PC-9 (cell line): ENCODE data around the gene PKHD1. TPM values are rescaled to one million over a fixed set of nuclear protein-coding genes. Genes with fewer than 3 reads are reported as not detected.
"Not testable (repeated sequence)": the region's sequence is repeated elsewhere in the genome, so short reads cannot be mapped to it uniquely, and the experiment has no call there.

Experiments used
- BruUV-seq: library from RNA; stranded (reverse); fragments of 400-500 nt; replicated peaks from 2 replicates; lab custom pipeline; 2021; lab: Mats Ljungman, UMichigan
- CTCF ChIA-PET: fragments of 300-600 bp; sonication (Branson Sonifier 250); formaldehyde crosslinking; loops from one replicate; lab custom pipeline; 2022; ENCODE audit warnings: antibody characterized with exemption; lab: Charles Lee
- POLR2A ChIA-PET: fragments of 300-600 bp; sonication (Branson Sonifier 250); formaldehyde crosslinking; loops from one replicate; lab custom pipeline; 2022; ENCODE audit warnings: antibody characterized with exemption; ENCODE audit not compliant: unreplicated experiment; lab: Charles Lee
- DNase-seq, 2 experiments: peaks; one replicate each; pipeline versions ENCODE4 v3.0.0 to v3.0.0-alpha.2; 2015 to 2022; ENCODE audit warnings: mixed read lengths in 1 of 2
- H2AFZ ChIP-seq: fragments of 200-600 bp; sonication (generic); 2 replicates; pipeline ENCODE4 v1.8.1; 2017; ENCODE audit warnings: antibody characterized with exemption
- H3F3A ChIP-seq: fragments of 200-600 bp; sonication (generic); 2 replicates; pipeline ENCODE4 v1.8.1; 2017; ENCODE audit warnings: antibody characterized with exemption, mild to moderate bottlenecking, low read depth; ENCODE audit not compliant: insufficient read depth
- H3K27ac ChIP-seq: fragments of 200-600 bp; sonication (generic); 2 replicates; pipeline ENCODE4 v1.6.1; 2016; ENCODE audit warnings: mixed run types
- H3K27me3 ChIP-seq: fragments of 200-600 bp; sonication (generic); 2 replicates; pipeline ENCODE4 v1.6.1; 2016; ENCODE audit warnings: low read depth, mixed run types; ENCODE audit not compliant: insufficient read depth
- H3K36me3 ChIP-seq: fragments of 200-600 bp; sonication (generic); 2 replicates; pipeline ENCODE4 v1.6.1; 2016; ENCODE audit warnings: low read depth, mixed run types
- H3K4me1 ChIP-seq: fragments of 200-600 bp; sonication (generic); replicated peaks from 2 replicates; pipeline ENCODE4 v1.6.1; 2016; ENCODE audit warnings: mixed run types; ENCODE audit not compliant: insufficient read depth
- H3K4me2 ChIP-seq: fragments of 200-600 bp; sonication (generic); 2 replicates; pipeline ENCODE4 v1.6.1; 2017; ENCODE audit warnings: mixed run types
- H3K4me3 ChIP-seq: fragments of 200-600 bp; sonication (generic); 2 replicates; pipeline ENCODE4 v1.6.1; 2016; ENCODE audit warnings: mixed run types
- H3K79me2 ChIP-seq: fragments of 200-600 bp; sonication (generic); 2 replicates; pipeline ENCODE4 v1.6.1; 2017; ENCODE audit warnings: low read depth, mixed run types
- H3K9me2 ChIP-seq: fragments of 200-600 bp; sonication (generic); 2 replicates; pipeline ENCODE4 v1.8.1; 2017; ENCODE audit warnings: mild to moderate bottlenecking; ENCODE audit not compliant: insufficient read depth
- H3K9me3 ChIP-seq: fragments of 200-600 bp; sonication (generic); 2 replicates; pipeline ENCODE4 v1.8.1; 2016; ENCODE audit warnings: low read depth; ENCODE audit not compliant: insufficient read depth
- H4K20me1 ChIP-seq: fragments of 200-600 bp; sonication (generic); 2 replicates; pipeline ENCODE4 v1.8.1; 2017; ENCODE audit not compliant: insufficient read depth
- EZH2 ChIP-seq: fragments of 200-600 bp; sonication (generic); IDR thresholded peaks from 2 replicates; pipeline ENCODE4 v1.8.0; 2017; ENCODE audit warnings: antibody characterized with exemption, low read depth
- intact Hi-C: fragments of 100-400 bp; cut with micrococcal nuclease; formaldehyde crosslinking; loops from one replicate; pipeline ENCODE4 v1.10.0; 2022; ENCODE audit not compliant: unreplicated experiment
- total RNA-seq: library from RNA; stranded (reverse); gene quantifications from 2 replicates; pipeline ENCODE4 v1.2.3, GENCODE V29; 2021
- TF ChIP-seq, protein P1 (sequence below): fragments of 200-600 bp; sonication (generic); conservative IDR thresholded peaks from 2 replicates; pipeline ENCODE4 v1.6.1; 2017; ENCODE audit warnings: mixed run types, antibody characterized with exemption, mild to moderate bottlenecking, moderate library complexity

Gene PKHD1
- total RNA-seq, 1 experiment from 2014 or later: not detected

DNA sequence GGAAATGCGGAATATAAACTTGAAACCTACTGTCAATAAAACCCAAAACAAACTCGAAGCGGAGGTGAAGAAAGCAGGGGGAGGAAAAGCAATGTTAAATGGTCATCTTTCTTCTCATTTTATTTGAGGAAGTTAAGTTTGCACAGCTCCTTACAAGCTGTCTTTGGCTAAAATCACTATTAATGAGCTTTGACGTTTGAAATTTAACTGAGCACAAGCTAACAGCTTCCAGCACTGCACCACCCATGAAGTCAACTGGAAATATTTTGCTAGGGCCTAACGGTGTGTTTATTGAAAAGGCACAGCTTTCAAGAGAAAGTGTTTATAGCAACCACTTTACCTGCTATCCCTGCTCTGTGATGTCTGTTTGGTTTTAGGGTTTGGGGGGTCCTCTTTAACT is 103.8 kb downstream of the PKHD1 start:
- ChIA-PET CTCF (no interaction called here), POLR2A (no interaction called here)
- BruUV-seq: no TSS peak
- DNase-seq: no peak
- Histone ChIP-seq H3K4me3 (no peak overlapping the region), H2AFZ (no peak overlapping the region), H3K36me3 (no peaks in the 10 kb centered on the region), H3K4me2 (no peak overlapping the region), H3K4me1 (no peaks in the 10 kb centered on the region), H3K9me2 (no peaks in the 10 kb centered on the region), H3K27ac (no peak overlapping the region), H3K79me2 (no peaks in the 10 kb centered on the region), H3K9me3 (no peaks in the 10 kb centered on the region), H3F3A (no peaks in the 10 kb centered on the region), H3K27me3 (no peaks in the 10 kb centered on the region), H4K20me1 (no peaks in the 10 kb centered on the region)
- intact Hi-C loops: no loop called here
- TF ChIP-seq EZH2: no peak
- TF ChIP-seq, protein P1, sequence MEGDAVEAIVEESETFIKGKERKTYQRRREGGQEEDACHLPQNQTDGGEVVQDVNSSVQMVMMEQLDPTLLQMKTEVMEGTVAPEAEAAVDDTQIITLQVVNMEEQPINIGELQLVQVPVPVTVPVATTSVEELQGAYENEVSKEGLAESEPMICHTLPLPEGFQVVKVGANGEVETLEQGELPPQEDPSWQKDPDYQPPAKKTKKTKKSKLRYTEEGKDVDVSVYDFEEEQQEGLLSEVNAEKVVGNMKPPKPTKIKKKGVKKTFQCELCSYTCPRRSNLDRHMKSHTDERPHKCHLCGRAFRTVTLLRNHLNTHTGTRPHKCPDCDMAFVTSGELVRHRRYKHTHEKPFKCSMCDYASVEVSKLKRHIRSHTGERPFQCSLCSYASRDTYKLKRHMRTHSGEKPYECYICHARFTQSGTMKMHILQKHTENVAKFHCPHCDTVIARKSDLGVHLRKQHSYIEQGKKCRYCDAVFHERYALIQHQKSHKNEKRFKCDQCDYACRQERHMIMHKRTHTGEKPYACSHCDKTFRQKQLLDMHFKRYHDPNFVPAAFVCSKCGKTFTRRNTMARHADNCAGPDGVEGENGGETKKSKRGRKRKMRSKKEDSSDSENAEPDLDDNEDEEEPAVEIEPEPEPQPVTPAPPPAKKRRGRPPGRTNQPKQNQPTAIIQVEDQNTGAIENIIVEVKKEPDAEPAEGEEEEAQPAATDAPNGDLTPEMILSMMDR: no peak

DNA sequence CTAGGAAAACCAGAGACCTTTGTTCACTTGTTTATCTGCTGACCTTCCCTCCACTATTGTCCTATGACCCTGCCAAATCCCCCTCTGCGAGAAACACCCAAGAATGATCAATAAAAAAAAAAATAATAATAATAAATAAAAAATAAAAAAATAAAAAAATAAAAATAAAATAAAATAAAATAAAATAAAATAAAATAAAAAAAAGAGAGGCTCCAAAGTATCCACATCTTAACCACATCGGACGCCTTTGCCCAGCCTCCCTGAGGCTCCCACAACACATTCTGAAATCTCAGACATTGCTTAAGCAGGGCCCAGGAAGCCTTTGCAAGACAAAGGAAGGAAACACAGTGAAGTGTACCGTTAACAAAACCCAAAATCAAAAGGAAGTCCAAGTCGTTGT is 104.7 kb downstream of the PKHD1 start:
- intact Hi-C loops, DNase-seq, CTCF ChIA-PET: not testable (repeated sequence)

DNA sequence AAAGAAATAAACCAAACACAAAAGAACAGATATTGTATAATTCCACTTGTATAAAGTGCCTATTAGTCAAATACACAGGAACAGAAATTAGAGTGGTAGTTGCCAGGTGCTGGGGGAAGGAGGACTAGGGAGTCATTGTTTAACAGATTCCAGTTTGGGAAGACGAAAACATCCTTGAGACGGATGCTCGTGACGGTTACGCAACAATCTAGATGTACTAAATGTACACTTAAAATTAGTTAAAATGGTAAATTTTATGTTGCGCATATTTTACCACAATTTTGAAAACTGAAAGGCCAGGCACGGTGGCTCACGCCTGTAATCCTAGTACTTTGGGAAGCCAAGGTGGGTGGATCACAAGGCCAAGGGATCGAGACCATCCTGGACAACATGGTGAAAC is 111.0 kb downstream of the PKHD1 start:
- Histone ChIP-seq H3K36me3 (no peaks in the 10 kb centered on the region), H3K4me2 (no peak overlapping the region), H2AFZ (no peak overlapping the region), H3K4me3 (no peak overlapping the region), H3K27me3 (no peaks in the 10 kb centered on the region), H4K20me1 (no peaks in the 10 kb centered on the region), H3K9me3 (no peaks in the 10 kb centered on the region), H3K79me2 (no peaks in the 10 kb centered on the region), H3K27ac (no peak overlapping the region), H3K9me2 (no peaks in the 10 kb centered on the region), H3K4me1 (no peaks in the 10 kb centered on the region), H3F3A (no peaks in the 10 kb centered on the region)
- DNase-seq: no peak
- TF ChIP-seq EZH2: no peak
- TF ChIP-seq, protein P1: no peak
- ChIA-PET POLR2A (no interaction called here), CTCF (no interaction called here)
- intact Hi-C loops: no loop called here
- BruUV-seq: no TSS peak

More for the DNA sequence above, 104.7 kb downstream of the PKHD1 start:
- H3F3A ChIP-seq, H3K4me2 ChIP-seq, H3K36me3 ChIP-seq, H3K27me3 ChIP-seq, H4K20me1 ChIP-seq, H3K9me2 ChIP-seq, POLR2A ChIA-PET, BruUV-seq, H3K27ac ChIP-seq, H3K4me1 ChIP-seq, H3K4me3 ChIP-seq, H3K9me3 ChIP-seq, H2AFZ ChIP-seq, H3K79me2 ChIP-seq: not testable (repeated sequence)

DNA sequence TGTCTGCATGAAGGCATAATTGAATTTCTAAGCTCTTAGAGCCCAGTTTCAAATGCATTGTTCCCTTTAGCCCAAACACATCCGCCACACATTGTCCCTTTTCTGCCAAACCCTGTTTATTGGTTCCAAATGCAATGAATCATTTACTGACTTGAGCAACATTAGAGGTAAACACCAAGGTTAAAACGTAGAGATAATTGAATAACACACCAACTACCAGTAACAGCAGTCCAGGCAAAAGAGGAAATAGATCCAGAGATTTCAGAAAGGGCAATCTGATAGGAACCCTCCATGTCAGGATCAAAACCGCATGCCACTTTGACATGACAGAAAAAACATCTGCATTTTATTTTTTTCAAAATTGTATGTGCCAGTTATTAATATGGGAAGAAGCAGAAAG is 114.8 kb downstream of the PKHD1 start:
- no peaks in the 10 kb centered on the region for H3F3A ChIP-seq
- no peak overlapping the region for H3K27ac ChIP-seq
- no peaks in the 10 kb centered on the region for H3K79me2 ChIP-seq
- CTCF ChIA-PET: no interaction called here
- H2AFZ ChIP-seq: no peak overlapping the region
- no peaks in the 10 kb centered on the region for H3K27me3 ChIP-seq
- H3K9me2 ChIP-seq: no peaks in the 10 kb centered on the region
- no peaks in the 10 kb centered on the region for H4K20me1 ChIP-seq
- H3K4me2 ChIP-seq: no peak overlapping the region
- H3K4me1 ChIP-seq: no peaks in the 10 kb centered on the region
- BruUV-seq: no TSS peak
- TF ChIP-seq, protein P1: no peak
- no peak for TF ChIP-seq EZH2
- no peak overlapping the region for H3K4me3 ChIP-seq
- DNase-seq: no peak
- intact Hi-C loops: no loop called here
- POLR2A ChIA-PET: no interaction called here
- H3K36me3 ChIP-seq: no peaks in the 10 kb centered on the region
- no peaks in the 10 kb centered on the region for H3K9me3 ChIP-seq
